Prostate gland (tissue), 2 donors: ENCODE results near the gene CHD5. TPM values are rescaled to one million over a fixed set of nuclear protein-coding genes. Genes with fewer than 3 reads are reported as not detected.

Source experiments
- DNase-seq: peaks from one replicate; pipeline ENCODE4 v3.0.0-alpha.2; 2019; ENCODE audit warnings: low spot score
- H3K27ac ChIP-seq, 2 donors: fragments of 200-600 bp; sonication (generic); 2 replicates each; pipeline ENCODE4 v1.5.1; 2017 to 2019
- H3K27me3 ChIP-seq: fragments of 200-600 bp; sonication (generic); replicated peaks from 2 replicates; pipeline ENCODE4 v1.5.1; 2019; ENCODE audit not compliant: insufficient read depth
- H3K36me3 ChIP-seq, 2 donors: fragments of 200-600 bp; sonication (generic); 1 replicate in 1 of 2; 2 replicates in 1 of 2; pipeline versions ENCODE4 v1.5.1 to v1.8.1; 2017 to 2019
- H3K4me1 ChIP-seq: fragments of 200-600 bp; sonication (generic); replicated peaks from 2 replicates; pipeline ENCODE4 v1.5.1; 2019
- H3K4me3 ChIP-seq, 2 donors: fragments of 200-600 bp; sonication (generic); 2 replicates each; pipeline ENCODE4 v1.5.1; 2017 to 2019
- H3K9me3 ChIP-seq: fragments of 200-600 bp; sonication (generic); 2 replicates; pipeline ENCODE4 v1.5.1; 2017
- POLR2A ChIP-seq: fragments of 450-650 bp; IDR thresholded peaks from one replicate; pipeline ENCODE4 v1.6.1; 2016; ENCODE audit warnings: antibody characterized with exemption, mild to moderate bottlenecking
- POLR2AphosphoS5 ChIP-seq: sonication (generic); formaldehyde crosslinking; IDR thresholded peaks from one replicate; pipeline ENCODE4 v1.6.1; 2017; ENCODE audit warnings: antibody characterized with exemption
- WGBS: methylation state at CpG from one replicate; pipeline ENCODE4 v1.1.5; 2018; 5-methylcytosine and 5-hydroxymethylcytosine counted together
- intact Hi-C: fragments of 100-400 bp; cut with DNase I; formaldehyde crosslinking; loops from one replicate; pipeline ENCODE4 v1.14.2; 2022
- total RNA-seq, 2 donors: library from RNA; depleted of rRNA; stranded (reverse); fragments of >200 nt; gene quantifications; one replicate each; pipeline ENCODE4 v1.1.0, GENCODE V29; 2016
- TF ChIP-seq, protein P1 (sequence below), 4 experiments: fragments of 200-600 bp in 2 of 4; fragments of 450-650 bp in 2 of 4; sonication (generic) in 2 of 4; IDR thresholded peaks; 1 replicate in 3 of 4; 2 replicates in 1 of 4; pipeline ENCODE4 v1.5.1; 2016 to 2019; ENCODE audit warnings: antibody characterized with exemption in 4 of 4, mild to moderate bottlenecking in 2 of 4, moderate library complexity in 2 of 4

The CHD5 gene
- total RNA-seq, 2 donors from 2014 or later = 4.9 to 17.0 TPM

DNA sequence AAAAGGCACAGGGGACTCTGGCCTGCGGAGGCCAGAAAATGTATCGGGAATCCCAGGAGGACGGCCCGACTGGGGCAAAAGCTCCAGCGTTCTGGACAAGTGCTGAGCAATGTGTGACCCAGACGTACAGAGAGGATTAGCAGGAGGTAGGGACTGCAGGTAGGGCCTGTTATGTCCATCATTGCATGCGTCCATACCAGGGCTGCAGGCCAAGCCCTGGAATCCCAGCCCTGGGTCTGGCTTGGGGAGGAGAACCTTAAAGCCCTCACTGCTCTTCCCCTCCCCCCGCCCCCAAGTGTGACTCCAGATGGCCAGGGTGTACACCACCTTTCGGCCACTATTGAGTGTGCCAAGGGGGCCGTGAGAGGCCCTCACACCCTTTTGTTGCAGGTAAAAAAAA is 27.8 kb upstream of the CHD5 start:
- DNase-seq = no peak
- Histone ChIP-seq H3K36me3 (no peaks in the 10 kb centered on the region), H3K4me3 (no peak overlapping the region), H3K4me1 (no peaks in the 10 kb centered on the region), H3K27me3 (no peaks in the 10 kb centered on the region), H3K9me3 (no peaks in the 10 kb centered on the region), H3K27ac (no peak overlapping the region)
- TF ChIP-seq POLR2A (no peak), POLR2AphosphoS5 (no peak)
- TF ChIP-seq, protein P1, sequence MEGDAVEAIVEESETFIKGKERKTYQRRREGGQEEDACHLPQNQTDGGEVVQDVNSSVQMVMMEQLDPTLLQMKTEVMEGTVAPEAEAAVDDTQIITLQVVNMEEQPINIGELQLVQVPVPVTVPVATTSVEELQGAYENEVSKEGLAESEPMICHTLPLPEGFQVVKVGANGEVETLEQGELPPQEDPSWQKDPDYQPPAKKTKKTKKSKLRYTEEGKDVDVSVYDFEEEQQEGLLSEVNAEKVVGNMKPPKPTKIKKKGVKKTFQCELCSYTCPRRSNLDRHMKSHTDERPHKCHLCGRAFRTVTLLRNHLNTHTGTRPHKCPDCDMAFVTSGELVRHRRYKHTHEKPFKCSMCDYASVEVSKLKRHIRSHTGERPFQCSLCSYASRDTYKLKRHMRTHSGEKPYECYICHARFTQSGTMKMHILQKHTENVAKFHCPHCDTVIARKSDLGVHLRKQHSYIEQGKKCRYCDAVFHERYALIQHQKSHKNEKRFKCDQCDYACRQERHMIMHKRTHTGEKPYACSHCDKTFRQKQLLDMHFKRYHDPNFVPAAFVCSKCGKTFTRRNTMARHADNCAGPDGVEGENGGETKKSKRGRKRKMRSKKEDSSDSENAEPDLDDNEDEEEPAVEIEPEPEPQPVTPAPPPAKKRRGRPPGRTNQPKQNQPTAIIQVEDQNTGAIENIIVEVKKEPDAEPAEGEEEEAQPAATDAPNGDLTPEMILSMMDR (IDR thresholded peaks at IDR 0.05) = no peak
- 85% methylated on average over 10 of the region's 10 CpGs for WGBS
- intact Hi-C loops = loop anchor here (5.0 kb wide), 1 partner anchor 34 kb away; the partner anchor contains the start of gene HES3

DNA sequence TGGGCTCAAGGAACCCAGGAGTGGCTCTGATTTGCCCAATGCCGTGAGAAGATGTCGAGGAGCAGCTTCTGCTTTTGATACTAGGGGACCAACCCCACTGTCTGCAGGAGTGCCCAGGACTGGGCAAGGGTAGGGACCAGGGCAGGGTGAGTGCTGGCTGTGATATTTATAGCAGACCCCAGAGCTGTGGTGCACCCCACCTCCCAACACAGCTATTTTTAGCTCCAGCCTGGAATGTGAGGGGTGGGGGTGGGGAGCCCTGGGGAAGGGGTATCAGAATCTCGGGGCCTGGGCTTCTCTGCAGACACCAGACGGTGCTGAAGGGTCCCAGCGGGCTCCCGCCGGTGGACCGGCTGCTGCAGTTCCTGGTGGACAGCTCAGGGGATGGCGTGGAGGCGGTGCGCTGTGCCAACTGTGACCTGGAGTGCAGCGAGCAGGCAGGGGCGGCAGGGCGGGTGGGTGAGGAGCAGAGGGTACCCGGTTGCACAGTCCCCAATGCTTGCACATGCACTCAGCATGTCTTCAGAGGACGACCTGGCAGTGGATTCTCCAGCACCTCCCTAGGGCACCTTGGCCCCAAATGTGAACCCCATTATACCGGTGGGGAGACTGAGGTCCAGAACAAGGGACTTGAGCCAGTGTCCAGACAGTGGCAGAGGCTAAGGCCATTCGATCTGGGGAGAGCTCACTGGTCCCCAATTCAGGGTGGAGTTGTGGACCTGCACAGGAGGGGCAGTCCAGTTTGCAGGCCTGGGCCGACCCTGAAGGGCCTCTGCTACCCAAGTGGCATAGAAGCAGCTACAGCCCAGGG is 27.2 kb upstream of the CHD5 start:
- no peak overlapping the region for H3K27ac ChIP-seq

DNA sequence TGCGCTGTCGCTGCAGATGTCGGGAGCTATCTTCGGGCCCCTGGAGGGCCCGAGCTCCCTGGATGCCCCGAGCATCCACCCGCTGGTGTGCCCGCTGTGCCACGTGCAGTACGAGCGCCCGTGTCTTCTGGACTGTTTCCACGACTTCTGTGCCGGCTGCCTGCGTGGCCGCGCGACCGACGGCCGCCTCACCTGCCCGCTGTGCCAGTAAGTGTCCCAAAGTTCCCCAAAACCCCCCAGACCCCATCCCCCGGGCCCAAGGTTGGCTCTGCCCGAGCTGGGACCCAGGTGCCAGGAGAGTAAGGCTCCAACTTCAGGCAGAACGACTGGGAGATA is 26.4 kb upstream of the CHD5 start:
- Histone ChIP-seq H3K27ac (peak overlapping the region; percentile 55 to 79), H3K36me3 (no peaks in the 10 kb centered on the region)

More for the DNA sequence above, 27.2 kb upstream of the CHD5 start:
- Histone ChIP-seq H3K36me3 (no peaks in the 10 kb centered on the region), H3K9me3 (no peaks in the 10 kb centered on the region), H3K4me3 (no peak overlapping the region), H3K27me3 (no peaks in the 10 kb centered on the region), H3K4me1 (no peaks in the 10 kb centered on the region)
- TF ChIP-seq, protein P1 (IDR thresholded peaks at IDR 0.05) = no peak
- TF ChIP-seq POLR2AphosphoS5 (no peak), POLR2A (no peak)
- no peak for DNase-seq
- intact Hi-C loops = loop anchor here (5.0 kb wide), 1 partner anchor 35 kb away; the partner anchor contains the start of gene HES3
- 85% methylated on average over 19 of the region's 19 CpGs for WGBS

DNA sequence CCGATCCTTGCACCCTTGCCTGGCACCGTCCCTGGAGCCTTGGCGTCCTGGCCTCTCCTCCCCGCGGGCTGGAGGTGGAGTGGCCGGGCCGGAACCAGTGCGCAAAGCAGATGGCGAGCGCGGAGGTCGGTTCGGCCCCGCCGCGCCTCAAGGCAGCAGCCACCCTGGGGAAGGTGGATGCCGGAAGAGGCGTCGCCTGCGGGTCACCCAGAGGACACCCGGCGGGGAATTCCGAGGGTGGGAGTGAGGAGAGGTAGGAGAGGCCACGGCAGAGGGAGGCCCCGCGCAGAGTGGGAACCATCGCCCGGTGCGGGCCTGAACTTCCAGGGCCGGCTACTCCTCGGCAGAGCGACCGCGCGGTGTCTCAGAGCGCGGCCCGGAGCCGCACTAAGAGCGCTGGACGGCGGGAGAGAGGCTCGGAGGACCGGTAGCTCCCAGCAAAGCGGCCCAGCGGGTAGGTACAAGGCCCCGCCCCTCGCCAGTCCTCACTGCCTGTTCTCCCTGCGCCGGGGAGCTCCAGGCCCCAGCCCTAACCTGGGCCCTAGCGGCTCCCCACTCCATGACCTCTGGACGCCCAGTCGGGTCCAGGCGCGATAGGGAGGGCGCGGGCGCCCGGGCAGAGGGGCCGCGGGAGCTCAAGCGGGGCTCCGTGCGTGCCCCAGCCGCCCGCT is 25.9 kb upstream of the CHD5 start, which contains the start of gene RNF207:
RNF207 (plus strand) TSS at position 271 of the 671 bp plus-strand sequence. CDS start 417 bp downstream, outside the sequence.
- Histone ChIP-seq H3K36me3 (no peaks in the 10 kb centered on the region), H3K4me1 (no peaks in the 10 kb centered on the region), H3K27ac (peak within 1 kb of the TSS; percentile 55 to 79), H3K9me3 (no peaks in the 10 kb centered on the region), H3K4me3 (peak within 1 kb of the TSS; percentile 42 to 43), H3K27me3 (no peaks in the 10 kb centered on the region)
- intact Hi-C loops = loop anchor here (5.0 kb wide), 1 partner anchor 36 kb away; the partner anchor contains the start of gene HES3
- DNase-seq = peak; percentile 62
- 0% methylated on average over 17 of the region's 66 CpGs for WGBS
- TF ChIP-seq POLR2AphosphoS5 = peak; percentile 57
- TF ChIP-seq, protein P1 (IDR thresholded peaks at IDR 0.05) = peak in 1 of 4 experiments; percentile 5
- TF ChIP-seq POLR2A = peak; percentile 80

More for the DNA sequence above, 26.4 kb upstream of the CHD5 start:
- Histone ChIP-seq H3K9me3 (no peaks in the 10 kb centered on the region), H3K4me1 (no peaks in the 10 kb centered on the region), H3K4me3 (peak overlapping the region; percentile 42 to 43), H3K27me3 (no peaks in the 10 kb centered on the region)
- DNase-seq = no peak
- WGBS = 5% methylated on average over 19 of the region's 25 CpGs
- intact Hi-C loops = loop anchor here (5.0 kb wide), 1 partner anchor 36 kb away; the partner anchor contains the start of gene HES3
- TF ChIP-seq POLR2AphosphoS5 (no peak), POLR2A (no peak)
- TF ChIP-seq, protein P1 (IDR thresholded peaks at IDR 0.05) = no peak
